ENCODE data around the gene MRGPRX2.

The MRGPRX2 gene

GRCh38 chr11:19012636-19013035, 47.9 kb downstream of the MRGPRX2 start:
- Histone ChIP-seq H2AFZ (ENCODE audit: low read depth) (no peak overlapping the region), H3K27me3 (ENCODE audit: insufficient read depth, low read depth) (no peaks in the 10 kb centered on the region), H3K4me1 (ENCODE audit: low read depth, poor library complexity, severe bottlenecking) (no peaks in the 10 kb centered on the region), H3K27ac (no peak overlapping the region), H3K4me2 (no peak overlapping the region), H3K4me3 (IDR thresholded peaks at IDR 0.05; ENCODE audit: insufficient read depth, low read depth, low read length) (no peak overlapping the region), H3K9ac (no peak overlapping the region), H3K79me2 (ENCODE audit: insufficient read depth, low read depth) (no peaks in the 10 kb centered on the region), H4K20me1 (ENCODE audit: insufficient read depth) (no peaks in the 10 kb centered on the region), H3K36me3 (ENCODE audit: insufficient read depth) (no peaks in the 10 kb centered on the region; the same call in 1 of the 2 replicates)
- no peak for TF ChIP-seq CTCF (conservative IDR thresholded peaks at IDR 0.05; ENCODE audit: low read depth, low read length)

Measured in KMS-11 (cell line).